Measurements from ENCODE around the gene TMEM131.

The TMEM131 gene

DNA sequence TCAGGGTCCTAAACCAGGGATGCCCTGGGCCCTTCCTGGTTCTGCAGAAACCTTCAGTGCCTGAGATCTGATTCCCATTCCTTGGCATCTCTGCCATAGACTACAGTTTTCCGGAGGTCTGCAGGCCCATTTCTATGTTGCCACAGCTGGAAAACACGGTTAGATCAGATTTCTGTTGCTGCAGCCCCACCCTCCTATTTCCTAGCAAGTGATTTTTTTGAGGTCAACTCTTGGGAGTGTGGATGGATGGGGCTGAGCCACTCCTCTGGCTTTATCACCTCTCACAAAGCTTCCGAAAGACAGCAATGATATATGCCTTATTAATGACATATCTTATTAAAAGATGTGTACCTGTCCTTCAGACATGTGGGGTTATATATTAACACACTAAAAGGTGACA is 226.0 kb downstream of the TMEM131 start:
- Mint-ChIP-seq H3K36me3 (ENCODE audit: low read depth) (peaks cover 48% of the 10 kb centered on the region), H3K4me3 (no peak overlapping the region), H3K27ac (no peak overlapping the region), H3K9me3 (no peaks in the 10 kb centered on the region), H3K27me3 (ENCODE audit: low read depth, poor library complexity) (no peaks in the 10 kb centered on the region), H3K4me1 (peaks cover 12% of the 10 kb centered on the region)
- no peak for DNase-seq
- TF ChIP-seq, protein P1, sequence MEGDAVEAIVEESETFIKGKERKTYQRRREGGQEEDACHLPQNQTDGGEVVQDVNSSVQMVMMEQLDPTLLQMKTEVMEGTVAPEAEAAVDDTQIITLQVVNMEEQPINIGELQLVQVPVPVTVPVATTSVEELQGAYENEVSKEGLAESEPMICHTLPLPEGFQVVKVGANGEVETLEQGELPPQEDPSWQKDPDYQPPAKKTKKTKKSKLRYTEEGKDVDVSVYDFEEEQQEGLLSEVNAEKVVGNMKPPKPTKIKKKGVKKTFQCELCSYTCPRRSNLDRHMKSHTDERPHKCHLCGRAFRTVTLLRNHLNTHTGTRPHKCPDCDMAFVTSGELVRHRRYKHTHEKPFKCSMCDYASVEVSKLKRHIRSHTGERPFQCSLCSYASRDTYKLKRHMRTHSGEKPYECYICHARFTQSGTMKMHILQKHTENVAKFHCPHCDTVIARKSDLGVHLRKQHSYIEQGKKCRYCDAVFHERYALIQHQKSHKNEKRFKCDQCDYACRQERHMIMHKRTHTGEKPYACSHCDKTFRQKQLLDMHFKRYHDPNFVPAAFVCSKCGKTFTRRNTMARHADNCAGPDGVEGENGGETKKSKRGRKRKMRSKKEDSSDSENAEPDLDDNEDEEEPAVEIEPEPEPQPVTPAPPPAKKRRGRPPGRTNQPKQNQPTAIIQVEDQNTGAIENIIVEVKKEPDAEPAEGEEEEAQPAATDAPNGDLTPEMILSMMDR (IDR thresholded peaks at IDR 0.05): no peak

DNA sequence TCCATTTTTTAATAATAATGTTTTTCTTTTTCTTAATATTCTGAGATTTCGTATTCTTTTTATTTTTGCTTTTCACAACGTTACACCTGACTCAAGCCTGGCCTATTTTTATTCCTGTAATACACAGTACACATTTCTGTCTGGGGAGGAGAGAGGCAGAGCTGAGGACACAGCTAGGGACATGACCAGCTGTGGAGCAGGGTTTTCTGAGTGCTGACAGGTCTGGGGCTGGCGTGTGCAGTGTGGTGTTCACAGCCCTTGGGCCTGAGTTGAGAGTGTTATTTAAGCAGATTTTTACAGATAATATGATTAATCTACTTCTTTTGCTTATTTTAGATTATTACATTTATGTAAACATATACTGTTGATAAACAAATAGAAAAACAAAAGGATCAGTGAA is 226.4 kb downstream of the TMEM131 start:
- DNase-seq: no peak
- peaks cover 8% of the 10 kb centered on the region for H3K4me1 Mint-ChIP-seq
- TF ChIP-seq, protein P1 (IDR thresholded peaks at IDR 0.05): no peak
- no peaks in the 10 kb centered on the region for H3K27me3 Mint-ChIP-seq (ENCODE audit: low read depth, poor library complexity)
- H3K9me3 Mint-ChIP-seq: no peaks in the 10 kb centered on the region
- no peak overlapping the region for H3K4me3 Mint-ChIP-seq
- H3K36me3 Mint-ChIP-seq (ENCODE audit: low read depth): peaks cover 44% of the 10 kb centered on the region
- no peak overlapping the region for H3K27ac Mint-ChIP-seq

DNA sequence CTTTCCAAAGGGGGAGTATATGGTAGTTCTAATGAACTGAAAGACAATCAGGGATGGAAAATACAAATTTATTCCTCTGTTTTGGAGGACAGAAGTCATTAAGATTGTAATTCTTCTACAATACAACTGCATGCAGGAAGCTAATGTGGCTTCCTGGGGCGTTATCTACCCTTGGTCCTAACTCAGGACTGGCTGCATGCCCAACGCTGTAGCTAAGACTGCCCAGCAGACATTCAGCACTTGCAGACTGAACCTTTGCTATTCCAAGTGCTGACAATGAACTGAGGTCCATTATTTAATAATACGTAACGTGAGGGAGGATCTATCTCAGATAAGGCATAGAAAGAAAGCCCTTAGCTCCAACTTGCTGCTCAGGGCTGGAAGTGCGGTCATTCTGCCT is 229.2 kb downstream of the TMEM131 start:
- Mint-ChIP-seq H3K9me3 (no peaks in the 10 kb centered on the region), H3K27me3 (ENCODE audit: low read depth, poor library complexity) (no peaks in the 10 kb centered on the region), H3K4me3 (no peak overlapping the region), H3K36me3 (ENCODE audit: low read depth) (peaks cover 42% of the 10 kb centered on the region), H3K4me1 (peaks cover 12% of the 10 kb centered on the region), H3K27ac (no peak overlapping the region)
- TF ChIP-seq, protein P1 (IDR thresholded peaks at IDR 0.05): no peak
- DNase-seq: no peak

DNA sequence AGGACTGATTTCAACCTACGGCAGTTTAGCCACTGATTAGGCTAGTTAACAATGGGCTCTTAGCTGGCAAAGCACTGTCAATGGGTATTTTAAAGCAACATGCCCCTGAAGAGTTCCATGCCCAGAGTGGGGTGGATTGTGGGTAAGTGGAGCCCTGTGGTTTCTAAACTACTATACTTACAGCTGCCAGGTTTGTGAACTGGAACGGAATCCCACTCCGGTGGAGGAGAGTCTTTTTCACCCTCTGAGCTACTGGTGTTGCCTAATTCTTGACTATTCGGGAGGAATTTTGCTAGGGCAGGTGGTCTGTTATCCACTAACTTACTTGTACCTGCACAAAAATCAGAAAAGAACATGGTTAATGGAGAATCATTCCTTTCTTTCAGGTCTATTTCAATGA is 229.8 kb downstream of the TMEM131 start:
- no peak for DNase-seq
- TF ChIP-seq, protein P1 (IDR thresholded peaks at IDR 0.05): no peak
- Mint-ChIP-seq H3K4me1 (peaks cover 12% of the 10 kb centered on the region), H3K4me3 (no peak overlapping the region), H3K36me3 (ENCODE audit: low read depth) (peaks cover 39% of the 10 kb centered on the region), H3K27ac (no peak overlapping the region), H3K9me3 (no peaks in the 10 kb centered on the region), H3K27me3 (ENCODE audit: low read depth, poor library complexity) (no peaks in the 10 kb centered on the region)

DNA sequence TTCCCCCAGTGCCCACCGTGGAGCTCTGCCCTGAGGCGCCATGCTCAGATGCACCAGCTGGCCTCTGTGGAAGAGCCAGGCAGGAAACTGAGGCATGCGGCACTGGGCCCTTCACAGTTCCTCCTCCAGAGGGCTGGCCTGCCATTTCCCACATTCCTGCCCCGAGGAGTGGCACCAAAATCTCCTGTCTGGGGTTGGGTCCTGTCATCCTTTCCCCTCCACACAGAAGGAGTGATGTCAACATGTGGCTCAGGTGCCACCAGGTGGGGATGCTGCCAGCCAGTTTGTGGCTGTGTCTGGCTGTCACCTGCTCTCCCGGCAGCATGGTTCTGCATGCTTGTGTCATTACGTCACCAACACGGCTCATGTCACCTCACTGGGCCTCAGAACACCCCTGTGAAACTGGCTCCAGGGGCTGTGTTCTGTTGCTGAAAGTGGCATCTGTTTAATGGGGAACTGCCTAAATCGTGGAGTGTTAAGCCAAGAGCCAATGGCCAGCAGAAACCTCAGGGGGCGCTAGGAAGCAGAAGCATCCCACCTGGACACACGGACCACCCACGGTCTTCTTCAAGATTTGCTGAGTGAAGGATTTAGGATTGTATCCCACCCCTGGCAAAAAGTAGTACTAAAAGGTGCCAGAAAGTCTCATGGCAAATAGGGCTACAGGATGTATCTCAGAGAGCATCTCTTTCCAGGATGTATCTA is 231.0 kb downstream of the TMEM131 start:
- H3K4me1 Mint-ChIP-seq: peaks cover 12% of the 10 kb centered on the region
- H3K27me3 Mint-ChIP-seq (ENCODE audit: low read depth, poor library complexity): no peaks in the 10 kb centered on the region
- H3K27ac Mint-ChIP-seq: no peak overlapping the region
- peaks cover 51% of the 10 kb centered on the region for H3K36me3 Mint-ChIP-seq (ENCODE audit: low read depth)
- DNase-seq: no peak
- H3K9me3 Mint-ChIP-seq: no peaks in the 10 kb centered on the region
- TF ChIP-seq, protein P1 (IDR thresholded peaks at IDR 0.05): no peak
- no peak overlapping the region for H3K4me3 Mint-ChIP-seq

DNA sequence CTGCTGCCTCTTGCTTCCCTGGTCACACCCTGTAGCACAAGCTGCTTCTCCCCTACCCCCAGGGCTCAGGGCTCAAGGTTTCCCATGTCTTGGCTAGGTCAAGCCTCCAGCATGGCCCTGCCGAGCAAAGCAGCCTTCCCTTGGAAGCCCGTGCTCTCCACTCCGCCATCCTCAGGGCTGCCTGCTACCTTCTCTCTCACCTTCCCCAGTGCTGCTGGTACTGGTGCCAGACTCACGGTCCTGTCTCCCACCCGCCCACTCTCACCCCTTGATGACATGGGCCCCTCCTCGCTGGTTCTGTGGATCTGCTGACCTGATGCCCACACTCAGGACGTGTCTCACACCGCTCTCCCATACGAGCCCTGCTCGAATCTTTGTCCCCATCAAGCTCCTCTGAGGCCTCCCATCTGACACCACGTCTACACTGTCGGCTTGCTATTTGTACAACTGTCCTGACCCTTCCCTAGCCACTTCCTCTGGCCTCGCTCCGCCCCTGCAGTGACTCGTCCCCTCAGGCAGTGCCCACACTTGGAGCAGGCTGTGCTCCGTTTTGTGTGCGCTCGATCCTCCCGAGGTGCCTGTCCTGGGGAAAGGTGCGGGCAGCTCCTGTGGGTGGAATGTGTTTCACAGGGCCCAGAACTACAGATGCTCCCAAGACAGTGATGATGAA is 232.4 kb downstream of the TMEM131 start:
- Mint-ChIP-seq H3K4me3 (no peak overlapping the region), H3K9me3 (no peaks in the 10 kb centered on the region), H3K4me1 (peaks cover 16% of the 10 kb centered on the region), H3K27ac (peak overlapping the region; percentile 69), H3K27me3 (ENCODE audit: low read depth, poor library complexity) (no peaks in the 10 kb centered on the region), H3K36me3 (ENCODE audit: low read depth) (peaks cover 65% of the 10 kb centered on the region)
- TF ChIP-seq, protein P1 (IDR thresholded peaks at IDR 0.05): no peak
- no peak for DNase-seq

Data from nephron progenitor cell (in vitro differentiated cells).